Subcutaneous adipose tissue (tissue), 4 donors: ENCODE data around the gene ITPKB. TPM values are rescaled to one million over a fixed set of nuclear protein-coding genes. Genes with fewer than 3 reads are reported as not detected.

ENCODE experiments used
- CTCF ChIP-seq: fragments of 450-650 bp; IDR thresholded peaks from one replicate; pipeline ENCODE4 v1.5.1; 2016; ENCODE audit warnings: low read depth, mild to moderate bottlenecking, control low read depth, antibody characterized with exemption, moderate library complexity
- total RNA-seq, 4 donors: library from RNA; depleted of rRNA; stranded (reverse); fragments of >200 nt; gene quantifications; one replicate each; pipeline ENCODE4 v1.1.0, GENCODE V29; 2016

ITPKB gene
- total RNA-seq, 4 donors from 2014 or later = 16.6 to 72.5 (median 28.1) TPM

- TF ChIP-seq CTCF = no peak
Observed at GRCh38 chr1:226739696-226740065, 599 bp upstream of the ITPKB start.

- TF ChIP-seq CTCF = no peak
Observed at GRCh38 chr1:226738421-226738994, 574 bp downstream of the ITPKB start.

- no peak for TF ChIP-seq CTCF
Observed at GRCh38 chr1:226737819-226738420, 1.2 kb downstream of the ITPKB start.

- no peak for TF ChIP-seq CTCF
Observed at GRCh38 chr1:226736908-226737818, 1.9 kb downstream of the ITPKB start.

GRCh38 chr1:226736001-226736907 is 2.8 kb downstream of the ITPKB start:
- TF ChIP-seq CTCF = no peak

GRCh38 chr1:226735576-226735975 is 3.5 kb downstream of the ITPKB start:
- TF ChIP-seq CTCF = no peak
